Omental fat pad (tissue), 4 donors: Measurements from ENCODE around the gene GCK. TPM values are rescaled to one million over a fixed set of nuclear protein-coding genes. Genes with fewer than 3 reads are reported as not detected.
"Not testable (repeated sequence)": the region's sequence is repeated elsewhere in the genome, so short reads cannot be mapped to it uniquely, and the experiment has no call there.

Source experiments
- ATAC-seq: fragments of 150-250 bp; one replicate; pipeline ENCODE4 v1.9.1; 2016; ENCODE audit warnings: mild to moderate bottlenecking, moderate library complexity; ENCODE audit not compliant: low FRiP score
- DNase-seq: peaks from one replicate; pipeline ENCODE4 v3.0.0-alpha.2; 2019; ENCODE audit warnings: low spot score
- CTCF ChIP-seq, 3 donors: fragments of 450-650 bp; IDR thresholded peaks; one replicate each; pipeline ENCODE4 v1.5.1; 2016 to 2017; ENCODE audit warnings: antibody characterized with exemption in 3 of 3, mild to moderate bottlenecking in 3 of 3, moderate library complexity in 2 of 3
- total RNA-seq, 4 donors: library from RNA; depleted of rRNA; stranded (reverse); fragments of >200 nt; gene quantifications; one replicate each; pipeline ENCODE4 v1.1.0, GENCODE V29; 2016

The GCK gene
- total RNA-seq, 4 donors from 2014 or later = 0.38 to 3.9 (median 1.1) TPM

DNA sequence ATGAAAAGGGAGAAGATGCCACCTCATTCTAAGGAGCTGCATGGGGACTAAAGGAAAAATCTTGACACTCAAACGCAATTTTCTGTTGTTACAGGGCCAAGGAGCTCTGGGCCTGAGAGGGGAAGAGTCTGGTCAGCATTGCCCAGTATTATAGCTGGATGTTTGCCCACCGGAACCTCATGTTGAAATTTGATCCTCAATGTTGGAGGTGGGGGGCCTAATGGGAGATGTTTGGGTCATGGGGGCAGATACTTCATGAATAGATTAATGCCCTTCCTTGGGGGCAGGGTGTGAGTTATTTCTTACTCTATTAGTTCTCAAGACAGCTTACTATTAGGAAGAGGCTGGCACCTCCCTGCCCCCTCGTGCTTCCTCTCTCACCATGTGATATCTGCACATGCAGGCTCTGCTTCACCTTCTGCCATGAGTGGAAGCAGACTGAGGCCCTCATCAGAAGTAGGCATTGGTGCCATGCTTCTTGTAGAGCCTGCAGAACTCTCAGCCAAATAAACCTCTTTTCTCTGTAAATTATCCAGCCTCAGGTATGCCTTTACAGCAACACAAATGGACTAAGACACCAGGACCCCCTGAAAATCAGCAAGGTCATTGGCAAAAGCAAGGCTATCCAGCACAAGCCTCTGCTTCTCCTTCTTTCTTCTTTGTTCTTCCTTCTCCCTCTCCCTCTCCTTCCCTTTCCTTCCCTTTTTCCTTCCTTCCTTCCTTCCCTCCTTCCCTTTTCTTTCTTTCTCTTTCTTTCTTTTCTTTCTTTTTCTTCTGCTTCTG, 15.1 kb downstream of the GCK start:
- no peak for DNase-seq
- ATAC-seq = no peak
- no peak for TF ChIP-seq CTCF (IDR thresholded peaks at IDR 0.05)

DNA sequence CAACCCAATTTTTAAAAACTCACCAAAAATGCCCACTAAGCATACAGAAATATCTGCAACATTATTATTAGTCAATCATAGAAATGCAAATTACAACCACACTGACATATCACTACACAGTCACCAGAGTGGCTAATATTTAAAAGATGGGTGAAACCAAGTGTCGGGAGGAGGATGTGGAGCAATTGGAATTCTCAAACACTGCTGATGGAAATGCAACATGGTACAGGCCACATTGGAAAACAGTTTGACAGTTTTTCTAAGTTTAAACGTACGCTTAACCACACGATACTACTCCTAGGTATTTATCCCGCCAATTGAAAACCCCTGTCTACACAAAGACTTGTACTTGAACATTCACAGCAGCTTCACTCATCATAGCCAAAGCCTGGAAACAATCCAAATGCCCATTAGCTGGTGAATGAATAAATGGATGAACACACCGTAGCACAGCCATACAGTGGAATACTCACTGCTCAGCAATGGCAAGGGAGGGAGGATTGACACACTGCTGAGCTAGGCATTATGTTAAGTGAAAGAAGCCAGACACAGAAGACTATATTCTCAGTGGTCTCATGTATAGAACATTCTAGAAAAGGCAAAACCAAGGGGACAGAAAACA, 16.3 kb downstream of the GCK start:
- DNase-seq (no peak), ATAC-seq (no peak)
- no peak for TF ChIP-seq CTCF (IDR thresholded peaks at IDR 0.05)

DNA sequence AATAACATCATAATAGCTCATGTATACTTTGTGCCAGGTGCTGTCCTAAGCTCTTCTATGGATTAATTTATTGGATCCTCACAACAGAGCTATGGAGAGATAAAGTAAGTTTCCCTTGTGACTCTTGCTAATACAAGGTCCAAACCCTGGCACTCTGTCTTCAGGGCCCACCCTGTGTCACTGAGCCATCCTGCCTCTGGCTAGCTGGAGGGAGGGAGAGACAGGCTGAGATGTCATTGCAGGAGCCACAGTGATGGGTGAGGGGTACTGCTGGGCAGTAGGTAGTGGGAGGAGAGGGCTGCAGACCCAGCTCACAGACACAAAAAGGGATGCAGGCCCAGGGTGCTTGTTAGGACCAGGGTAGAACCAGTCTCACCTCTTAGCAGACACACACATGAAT, 16.9 kb downstream of the GCK start:
- DNase-seq (no peak), ATAC-seq (no peak)
- no peak for TF ChIP-seq CTCF (IDR thresholded peaks at IDR 0.05)

DNA sequence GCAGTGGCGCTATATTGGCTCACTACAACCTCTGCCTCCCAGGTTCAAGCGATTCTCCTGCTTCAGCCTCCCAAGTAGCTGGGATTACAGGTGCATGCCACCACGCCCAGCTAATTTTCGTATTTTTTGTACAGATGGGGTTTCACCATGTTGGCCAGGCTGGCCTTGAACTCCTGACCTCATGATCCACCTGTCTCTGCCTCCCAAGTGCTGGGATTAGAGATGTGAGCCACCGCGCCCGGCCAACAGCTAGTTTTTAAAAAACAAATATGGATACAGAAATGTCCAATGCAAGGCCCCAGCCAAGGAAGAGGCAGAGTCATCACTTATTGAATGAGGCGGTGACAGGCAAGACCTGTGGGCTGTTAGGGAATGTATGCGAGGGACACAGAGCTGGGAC, 17.3 kb downstream of the GCK start:
- not testable (repeated sequence) for ATAC-seq, DNase-seq

DNA sequence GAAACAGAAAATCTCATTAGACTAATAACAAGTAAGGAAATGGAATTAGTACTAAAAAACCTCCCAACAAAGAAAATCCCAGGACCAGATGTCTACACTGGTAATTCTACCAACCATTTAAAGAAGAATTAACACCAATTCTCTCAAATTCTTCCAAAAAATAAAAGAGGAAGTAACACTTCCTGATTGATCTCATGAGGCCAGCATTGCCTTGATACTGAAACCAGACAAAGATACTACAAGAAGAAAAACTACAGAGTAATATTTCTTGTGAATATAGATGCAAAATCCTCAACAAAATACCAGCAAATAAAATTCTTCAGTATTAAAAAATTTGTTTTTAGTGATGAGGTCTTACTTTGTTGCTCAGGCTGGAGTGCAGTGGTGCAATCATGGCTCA, 21.3 kb downstream of the GCK start:
- TF ChIP-seq CTCF (IDR thresholded peaks at IDR 0.05) = no peak
- DNase-seq (no peak), ATAC-seq (no peak)

DNA sequence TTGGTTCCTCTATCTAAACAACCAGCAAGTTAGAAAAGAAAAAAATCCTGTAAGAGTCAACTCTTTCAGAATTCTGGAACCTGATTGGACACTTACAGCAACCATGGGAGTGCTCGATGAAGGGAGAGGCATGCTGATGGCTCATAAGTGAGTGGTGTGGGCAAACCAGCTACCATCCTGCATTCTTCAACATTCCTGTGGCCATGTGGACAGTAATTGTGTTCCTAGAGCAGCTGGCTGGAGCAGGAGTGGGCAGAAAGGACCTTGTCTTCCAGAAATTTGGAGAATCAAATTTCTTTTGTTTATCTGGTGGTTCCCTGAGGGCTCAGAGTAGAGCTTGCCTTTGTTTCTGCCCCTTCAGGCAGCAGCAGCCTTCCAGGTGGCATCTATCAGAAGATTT, 25.6 kb downstream of the GCK start:
- no peak for TF ChIP-seq CTCF (IDR thresholded peaks at IDR 0.05)
- DNase-seq (no peak), ATAC-seq (no peak)

DNA sequence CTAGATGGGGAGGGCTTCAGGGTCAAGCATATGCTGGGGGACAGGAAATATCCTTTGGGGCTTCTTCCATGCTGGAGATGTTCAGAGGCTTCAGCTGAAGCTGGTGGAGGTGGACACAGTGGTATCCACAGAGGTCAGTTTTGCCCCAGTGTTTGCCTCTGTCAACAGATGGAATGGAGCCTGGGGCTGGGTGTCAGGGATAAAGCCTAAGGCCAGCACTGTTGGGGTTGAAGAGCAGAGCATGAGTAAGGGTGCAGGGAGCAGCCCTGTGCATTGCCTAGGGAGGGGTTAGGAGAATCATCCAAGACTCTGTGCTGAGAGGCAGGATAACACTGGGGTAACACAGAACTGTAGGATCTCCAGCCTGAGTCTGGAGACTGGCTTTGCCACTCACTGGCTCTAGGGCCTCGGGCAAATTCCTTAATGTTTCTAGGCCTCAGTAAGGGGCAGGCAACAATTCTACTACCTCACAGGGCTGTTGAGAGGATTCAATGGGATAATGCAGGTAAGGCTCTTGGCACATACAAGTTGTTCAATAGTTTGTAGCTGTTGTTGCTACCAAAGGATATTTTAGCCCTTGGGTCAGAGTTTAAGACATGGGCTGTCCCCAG, 26.3 kb downstream of the GCK start:
- TF ChIP-seq CTCF (IDR thresholded peaks at IDR 0.05) = no peak
- ATAC-seq (no peak), DNase-seq (no peak)
